Activated CD4-positive, alpha-beta T cell treated with anti-CD3 and anti-CD28 coated beads for 4 hours (primary cell): ENCODE measurements around the gene SHISA2.
A peak's percentile ranks its signal among the peaks of the same experiment; 100 is the strongest.

Source experiments
- DNase-seq, 2 donors: peaks; one replicate each; pipeline ENCODE4 v3.0.0-alpha.2; 2020

Gene SHISA2

DNA sequence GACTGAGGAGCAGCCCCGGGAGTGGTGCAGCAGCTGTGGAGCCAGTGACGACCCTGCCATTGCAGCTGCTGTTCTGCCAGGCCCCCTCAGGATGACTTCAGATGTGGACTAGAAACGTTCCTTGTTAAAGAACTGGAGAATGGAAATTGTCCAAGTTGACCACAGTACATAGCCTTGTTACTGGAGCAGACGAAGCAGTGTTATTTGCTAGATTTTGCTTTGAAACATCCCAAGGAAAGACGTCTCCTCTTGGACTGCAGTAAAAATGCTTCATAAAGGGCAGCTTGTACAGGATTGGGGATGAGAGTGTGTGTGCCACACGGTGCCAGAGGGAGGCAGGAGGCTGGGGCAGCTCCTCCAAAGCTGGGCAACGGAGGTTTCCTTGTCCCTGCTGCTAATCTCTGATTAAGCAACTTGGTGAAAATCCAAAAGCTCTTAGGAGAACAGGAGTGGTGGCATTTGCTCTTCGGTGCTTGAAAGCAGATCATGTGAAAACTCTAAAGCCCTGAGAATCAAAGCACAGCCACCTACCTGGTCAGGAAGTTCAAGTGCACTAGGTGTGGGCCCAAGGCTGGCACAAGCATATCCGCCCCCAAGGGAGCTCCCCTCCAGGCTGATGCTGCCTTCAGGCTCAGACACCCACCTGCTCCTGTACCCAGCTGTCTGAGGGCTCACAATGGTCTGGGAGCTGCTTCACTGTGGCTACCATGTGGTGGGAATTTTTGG lies 34.5 kb downstream of the SHISA2 start:
- no peak for DNase-seq

DNA sequence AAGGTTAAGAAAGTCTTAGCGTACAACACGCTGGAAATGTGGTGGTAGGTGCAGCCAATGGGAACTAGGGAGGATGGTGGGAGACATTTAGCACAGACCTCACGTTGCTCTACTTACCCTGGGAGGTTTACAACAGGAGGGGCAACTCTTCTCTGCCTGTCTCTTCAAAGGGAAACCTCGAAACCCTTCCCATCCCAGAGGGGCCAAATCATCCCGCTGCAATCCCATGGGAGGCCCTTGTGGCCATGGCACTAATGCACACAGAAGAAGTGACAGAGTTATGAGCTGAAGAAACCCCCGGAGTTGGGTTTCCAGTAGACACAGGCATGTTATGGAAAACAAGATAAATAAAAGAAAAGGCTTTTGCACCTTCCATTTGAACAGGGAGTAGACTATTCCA lies 35.6 kb downstream of the SHISA2 start:
- no peak for DNase-seq

DNA sequence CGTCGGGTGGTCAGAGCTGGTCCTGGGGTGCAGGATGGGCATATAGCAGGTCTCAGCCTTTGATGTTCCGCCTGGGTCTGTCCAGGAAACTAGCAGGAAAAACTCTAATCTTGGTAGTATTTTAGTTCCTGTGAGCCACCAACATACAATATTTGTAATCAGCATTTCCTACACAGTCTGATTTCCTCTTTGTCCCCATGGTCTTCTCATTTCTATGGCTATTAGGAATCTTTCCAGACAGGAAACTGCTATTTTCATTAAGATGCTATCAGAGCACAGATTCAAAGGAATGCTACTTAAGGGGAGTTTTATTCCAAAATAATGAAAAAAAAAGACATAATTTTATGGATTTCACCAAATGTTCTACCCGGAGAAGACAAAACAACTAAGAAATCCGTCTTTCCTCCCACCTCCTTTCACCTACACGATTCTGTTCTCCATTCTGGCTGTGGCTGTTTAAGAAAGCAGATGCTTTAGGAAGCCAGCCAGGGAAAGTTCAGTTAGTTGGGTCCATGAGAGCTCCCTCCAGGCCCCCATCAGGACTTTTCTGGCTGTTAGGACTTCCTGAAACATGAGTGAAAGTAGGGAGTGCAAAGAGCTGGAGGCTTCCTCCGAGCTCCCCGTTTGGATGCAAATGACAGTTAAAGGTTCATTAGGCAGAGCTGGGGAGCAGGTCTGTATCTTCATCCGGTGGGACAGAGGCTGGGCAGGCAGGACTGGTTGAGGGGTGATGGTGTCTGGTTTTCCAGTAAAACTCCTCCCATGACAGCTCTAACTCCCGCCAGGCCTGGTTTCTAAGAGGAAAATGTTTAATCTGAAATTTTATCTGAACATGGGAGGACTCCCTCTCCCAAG lies 36.3 kb downstream of the SHISA2 start:
- DNase-seq = no peak

DNA sequence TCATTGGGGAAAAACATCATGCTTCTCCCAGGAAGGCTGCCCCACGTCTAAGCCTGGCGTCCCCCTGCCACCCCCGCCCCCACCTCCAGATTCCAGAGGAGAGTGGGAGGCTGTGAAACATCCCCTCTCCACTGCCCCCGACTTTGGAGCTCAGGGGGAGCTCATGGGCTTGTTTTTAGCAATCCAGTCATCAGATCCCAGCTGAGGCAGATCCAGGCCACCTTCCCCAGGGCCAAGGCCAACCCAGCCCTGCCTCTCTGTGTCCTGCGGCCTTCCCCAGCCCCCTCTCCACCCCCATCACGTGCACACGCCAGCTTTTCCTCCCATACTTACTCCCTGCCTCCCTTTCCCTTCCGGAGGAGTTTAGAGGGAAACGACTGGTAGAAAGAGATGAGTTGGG lies 38.8 kb downstream of the SHISA2 start:
- DNase-seq = no peak

DNA sequence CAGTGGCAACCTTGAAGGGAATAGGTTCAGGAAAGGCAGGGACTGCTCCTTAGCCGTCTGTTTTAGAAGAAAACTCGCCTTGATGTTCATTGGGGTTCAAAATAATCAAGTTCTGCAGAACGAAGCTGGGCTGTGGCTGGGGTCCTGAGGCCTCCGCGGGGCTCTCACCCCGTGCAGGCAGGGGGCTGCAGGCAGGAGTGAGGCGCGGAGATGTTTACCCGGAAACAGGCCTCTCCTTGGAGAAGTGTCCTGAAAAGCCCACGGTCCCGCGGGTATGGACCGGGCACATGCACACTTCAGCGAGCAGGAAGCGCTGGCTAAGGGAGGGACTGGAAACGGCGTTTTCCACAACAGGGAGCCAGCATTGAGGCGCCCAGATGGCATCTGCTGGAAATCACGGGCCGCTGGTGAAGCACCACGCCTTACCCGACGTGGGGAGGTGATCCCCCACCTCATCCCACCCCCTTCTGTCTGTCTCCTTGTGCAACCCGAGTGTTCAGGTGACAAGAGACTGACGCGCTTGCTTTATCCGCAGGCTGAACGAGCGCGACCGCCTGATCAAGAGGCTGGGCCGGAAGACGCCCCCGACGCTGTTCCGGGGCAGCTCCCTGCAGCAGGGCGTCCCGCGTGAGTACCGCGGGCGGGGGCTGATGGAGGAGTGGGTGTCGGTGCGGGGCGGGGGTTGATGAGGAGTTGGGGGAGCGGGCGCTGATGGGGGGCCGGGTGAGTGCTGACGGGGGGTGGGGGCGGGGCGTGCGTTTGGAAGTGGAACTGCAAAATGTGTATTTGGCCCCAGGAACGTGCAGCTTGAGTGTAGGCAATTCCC lies 39.6 kb downstream of the SHISA2 start:
- DNase-seq = peak; percentile 62 to 69

DNA sequence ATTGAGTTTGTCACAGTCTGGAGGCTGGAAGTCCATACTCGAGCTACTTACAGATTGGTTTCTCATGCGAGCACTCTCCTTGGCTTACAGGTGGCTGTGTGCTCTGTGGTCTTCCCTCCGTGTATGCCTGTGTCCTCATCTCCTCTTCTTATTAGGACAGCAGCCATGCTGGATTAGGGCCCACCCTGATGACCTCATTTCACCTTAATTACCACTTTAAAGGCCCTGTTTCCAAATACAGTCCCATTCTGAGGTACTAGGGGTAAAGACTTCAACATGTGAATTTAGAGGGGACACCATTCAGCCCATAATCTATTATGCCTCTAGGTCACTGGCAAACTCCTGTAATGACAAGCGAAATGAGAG lies 40.6 kb downstream of the SHISA2 start:
- no peak for DNase-seq

DNA sequence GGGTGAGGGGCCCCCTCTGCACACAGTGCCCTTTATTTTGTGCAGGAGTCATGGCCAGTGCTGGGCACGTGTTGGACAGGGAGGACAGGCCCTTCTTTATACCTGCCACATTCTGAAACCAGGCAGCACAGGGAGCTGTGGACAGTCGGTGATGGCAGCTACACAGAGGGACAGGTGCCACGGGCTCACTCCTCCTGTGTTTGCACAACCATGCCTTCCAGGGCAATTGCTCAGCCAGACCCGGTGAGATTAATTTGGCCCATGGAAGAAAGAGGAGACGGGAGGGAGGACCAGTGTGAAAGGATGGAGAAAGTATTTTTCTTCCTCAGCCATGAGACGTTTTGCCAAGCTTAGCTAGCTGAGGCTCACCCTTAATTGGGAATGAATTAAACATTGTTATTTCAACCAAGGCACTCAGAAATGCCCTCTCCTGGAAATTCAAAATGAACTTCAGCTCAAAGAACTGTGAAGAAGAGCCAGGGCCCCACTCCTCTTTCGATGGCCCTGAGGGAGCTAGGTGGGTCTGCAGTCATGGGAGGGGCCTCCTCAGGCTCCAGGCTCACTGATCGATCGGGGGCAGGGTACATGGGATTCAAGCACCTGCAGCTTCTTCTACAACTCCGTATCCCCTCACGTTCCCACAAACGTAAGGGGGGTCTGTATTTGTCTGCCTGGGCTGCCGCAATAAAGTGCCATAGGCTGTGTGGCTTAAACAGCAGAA lies 41.2 kb downstream of the SHISA2 start:
- DNase-seq = no peak

DNA sequence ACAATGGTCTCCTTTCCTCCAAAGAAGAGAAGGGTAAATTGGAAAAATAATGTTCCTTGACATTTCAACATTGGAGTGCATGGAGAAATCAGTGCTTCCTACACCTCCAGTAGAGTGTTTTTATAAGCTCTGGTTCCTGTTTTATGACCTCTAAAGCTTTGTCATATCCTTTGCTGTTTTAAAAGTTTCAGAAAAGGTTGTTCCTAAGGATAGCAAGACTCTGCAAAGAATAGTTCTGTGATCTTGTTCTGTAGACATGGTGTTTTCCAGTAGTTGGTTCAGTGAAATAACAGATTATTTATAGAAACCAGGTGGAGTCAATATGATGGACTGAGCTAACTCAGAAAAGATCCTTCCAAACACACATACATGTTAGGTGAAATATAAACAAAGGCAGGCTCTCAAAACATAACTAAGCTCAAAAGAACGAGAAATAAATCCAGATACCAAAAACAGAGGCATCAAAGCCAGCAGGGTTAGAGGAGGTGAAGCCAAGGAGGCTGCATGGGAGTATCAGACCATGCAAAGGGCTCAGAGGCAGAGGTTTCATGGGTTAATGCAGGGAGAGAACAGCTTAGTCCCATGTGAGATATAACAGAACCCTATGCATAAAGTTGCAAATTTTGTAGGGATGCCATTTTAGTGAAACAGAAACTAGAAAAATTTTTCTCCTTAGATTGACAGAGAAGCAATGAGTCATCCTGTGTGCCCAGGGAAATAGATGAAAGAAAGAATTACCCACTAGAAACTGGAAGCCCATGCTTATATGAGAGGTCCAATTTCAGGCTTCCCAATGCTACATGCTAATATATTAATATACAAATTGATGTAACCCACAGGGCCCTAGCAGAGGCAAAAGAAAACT lies 44.3 kb downstream of the SHISA2 start:
- DNase-seq = no peak
